LNCaP clone FGC (cell line): ENCODE results near the gene MARK1.

Experiments used
- DNase-seq: peaks from one replicate; pipeline ENCODE4 v3.0.0-alpha.2; 2011; ENCODE audit warnings: low read depth
- H3K4me3 ChIP-seq: 2 replicates; pipeline ENCODE4 v1.5.1; 2011; ENCODE audit warnings: mild to moderate bottlenecking, low read depth, low read length, control low read depth
- TF ChIP-seq, protein P1 (sequence below): IDR thresholded peaks from 2 replicates; pipeline ENCODE4 v1.5.1; 2012; ENCODE audit warnings: mild to moderate bottlenecking; ENCODE audit not compliant: control insufficient read depth, insufficient read depth; ENCODE audit errors: extremely low read depth

The MARK1 gene

DNA sequence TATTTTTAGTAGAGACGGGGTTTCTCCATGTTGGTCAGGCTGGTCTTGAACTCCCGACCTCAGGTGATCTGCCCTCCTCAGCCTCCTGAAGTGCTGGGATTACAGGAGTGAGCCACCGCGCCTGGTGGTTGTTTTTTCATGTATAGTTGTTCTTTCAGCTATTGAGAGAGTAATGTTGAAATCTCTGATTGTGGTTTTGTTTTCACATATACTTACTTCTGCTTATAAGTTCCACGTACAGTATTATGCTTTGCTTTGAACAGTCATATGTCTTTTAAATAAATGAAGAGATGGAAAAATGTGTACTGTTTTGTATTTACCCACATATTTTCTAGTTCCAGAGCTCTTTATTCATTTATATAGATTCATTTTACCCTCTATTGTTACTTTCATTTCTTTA lies 44.5 kb downstream of the MARK1 start:
- DNase-seq: no peak
- TF ChIP-seq, protein P1, sequence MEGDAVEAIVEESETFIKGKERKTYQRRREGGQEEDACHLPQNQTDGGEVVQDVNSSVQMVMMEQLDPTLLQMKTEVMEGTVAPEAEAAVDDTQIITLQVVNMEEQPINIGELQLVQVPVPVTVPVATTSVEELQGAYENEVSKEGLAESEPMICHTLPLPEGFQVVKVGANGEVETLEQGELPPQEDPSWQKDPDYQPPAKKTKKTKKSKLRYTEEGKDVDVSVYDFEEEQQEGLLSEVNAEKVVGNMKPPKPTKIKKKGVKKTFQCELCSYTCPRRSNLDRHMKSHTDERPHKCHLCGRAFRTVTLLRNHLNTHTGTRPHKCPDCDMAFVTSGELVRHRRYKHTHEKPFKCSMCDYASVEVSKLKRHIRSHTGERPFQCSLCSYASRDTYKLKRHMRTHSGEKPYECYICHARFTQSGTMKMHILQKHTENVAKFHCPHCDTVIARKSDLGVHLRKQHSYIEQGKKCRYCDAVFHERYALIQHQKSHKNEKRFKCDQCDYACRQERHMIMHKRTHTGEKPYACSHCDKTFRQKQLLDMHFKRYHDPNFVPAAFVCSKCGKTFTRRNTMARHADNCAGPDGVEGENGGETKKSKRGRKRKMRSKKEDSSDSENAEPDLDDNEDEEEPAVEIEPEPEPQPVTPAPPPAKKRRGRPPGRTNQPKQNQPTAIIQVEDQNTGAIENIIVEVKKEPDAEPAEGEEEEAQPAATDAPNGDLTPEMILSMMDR: no peak
- no peak overlapping the region for H3K4me3 ChIP-seq

DNA sequence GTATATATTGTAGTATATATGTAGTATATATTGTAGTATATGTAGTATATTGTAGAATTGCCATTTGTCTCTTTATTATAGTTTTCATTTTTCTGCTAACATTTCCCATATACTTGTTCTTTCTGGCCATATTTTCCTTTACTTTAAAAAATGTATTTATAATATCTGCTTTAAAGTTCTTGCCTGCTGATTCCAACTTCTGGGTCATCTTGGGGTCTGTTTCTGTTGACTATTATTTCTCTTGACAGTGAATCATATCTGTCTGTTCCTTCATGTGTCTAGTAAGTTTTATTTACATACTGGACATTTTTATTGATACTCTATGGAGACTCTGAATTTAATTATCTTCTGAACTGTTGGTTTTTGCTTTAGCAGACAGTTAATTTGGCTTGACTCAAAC lies 45.9 kb downstream of the MARK1 start:
- DNase-seq: no peak
- H3K4me3 ChIP-seq: no peak overlapping the region
- TF ChIP-seq, protein P1: no peak

- H3K4me3 ChIP-seq: no peak overlapping the region
- TF ChIP-seq, protein P1: no peak
- no peak for DNase-seq
These were observed 48.0 kb downstream of the MARK1 start for GRCh38 chr1:220575718-220576497.

GRCh38 chr1:220577926-220578325 lies 50.0 kb downstream of the MARK1 start:
- TF ChIP-seq, protein P1: no peak
- H3K4me3 ChIP-seq: no peak overlapping the region
- no peak for DNase-seq

DNA sequence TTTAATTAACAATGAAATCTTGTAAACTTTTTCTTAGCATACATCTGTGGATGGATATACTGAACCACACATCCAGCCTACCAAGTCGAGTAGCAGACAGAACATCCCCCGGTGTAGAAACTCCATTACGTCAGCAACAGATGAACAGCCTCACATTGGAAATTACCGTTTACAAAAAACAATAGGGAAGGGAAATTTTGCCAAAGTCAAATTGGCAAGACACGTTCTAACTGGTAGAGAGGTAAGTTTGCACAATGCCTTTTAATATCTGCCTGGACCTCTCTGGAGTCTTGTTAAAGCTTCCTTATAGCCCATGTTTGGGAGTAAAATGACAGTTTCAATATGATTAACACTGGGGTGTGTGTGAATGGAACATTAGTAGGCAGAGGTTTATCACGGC lies 51.4 kb downstream of the MARK1 start:
- H3K4me3 ChIP-seq: no peak overlapping the region
- TF ChIP-seq, protein P1: no peak
- DNase-seq: peak; percentile 31

GRCh38 chr1:220592714-220593113 lies 64.8 kb downstream of the MARK1 start:
- DNase-seq: no peak

More at GRCh38 chr1:220592714-220593113, 64.8 kb downstream of the MARK1 start:
- H3K4me3 ChIP-seq: no peak overlapping the region
- TF ChIP-seq, protein P1: no peak
